Thyroid gland (tissue), 4 donors: ENCODE data around the gene YIPF2.
"Not testable (repeated sequence)": the region's sequence is repeated elsewhere in the genome, so short reads cannot be mapped to it uniquely, and the experiment has no call there.

ENCODE experiments used
- CTCF ChIP-seq, 6 experiments: fragments of 200-600 bp in 3 of 6; fragments of 450-650 bp in 3 of 6; sonication (generic) in 3 of 6; IDR thresholded peaks; one replicate each; pipeline ENCODE4 v1.5.1; 2016 to 2019; ENCODE audit warnings: antibody characterized with exemption in 6 of 6, mild to moderate bottlenecking in 2 of 6, inconsistent platforms in 1 of 6, moderate library complexity in 1 of 6
- POLR2A ChIP-seq, 2 donors: fragments of 450-650 bp; IDR thresholded peaks; one replicate each; pipeline ENCODE4 v1.6.1; 2017; ENCODE audit warnings: antibody characterized with exemption in 2 of 2, mild to moderate bottlenecking in 2 of 2, moderate library complexity in 1 of 2

GRCh38 chr19:10877608-10878007, 50.8 kb downstream of the YIPF2 start:
- TF ChIP-seq CTCF, POLR2A (IDR thresholded peaks at IDR 0.05): not testable (repeated sequence)
